ENCODE results near the gene ZIC2.

The ZIC2 gene

GRCh38 chr13:99962242-99962641 lies 19.3 kb upstream of the ZIC2 start:
- DNase-seq (ENCODE audit: low read depth) = no peak
- H3K4me3 ChIP-seq (ENCODE audit: low read depth, low read length) = no peak overlapping the region
- TF ChIP-seq POLR2A (IDR thresholded peaks at IDR 0.05; ENCODE audit: extremely low read depth, insufficient read length) (no peak), CTCF (IDR thresholded peaks at IDR 0.05; ENCODE audit: low read depth, low read length) (no peak), MYC (IDR thresholded peaks at IDR 0.05; ENCODE audit: low read depth, low read length) (no peak)
- TF ChIP-seq, protein P1, sequence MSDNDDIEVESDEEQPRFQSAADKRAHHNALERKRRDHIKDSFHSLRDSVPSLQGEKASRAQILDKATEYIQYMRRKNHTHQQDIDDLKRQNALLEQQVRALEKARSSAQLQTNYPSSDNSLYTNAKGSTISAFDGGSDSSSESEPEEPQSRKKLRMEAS (IDR thresholded peaks at IDR 0.05; ENCODE audit: low read depth, low read length) = no peak

DNA sequence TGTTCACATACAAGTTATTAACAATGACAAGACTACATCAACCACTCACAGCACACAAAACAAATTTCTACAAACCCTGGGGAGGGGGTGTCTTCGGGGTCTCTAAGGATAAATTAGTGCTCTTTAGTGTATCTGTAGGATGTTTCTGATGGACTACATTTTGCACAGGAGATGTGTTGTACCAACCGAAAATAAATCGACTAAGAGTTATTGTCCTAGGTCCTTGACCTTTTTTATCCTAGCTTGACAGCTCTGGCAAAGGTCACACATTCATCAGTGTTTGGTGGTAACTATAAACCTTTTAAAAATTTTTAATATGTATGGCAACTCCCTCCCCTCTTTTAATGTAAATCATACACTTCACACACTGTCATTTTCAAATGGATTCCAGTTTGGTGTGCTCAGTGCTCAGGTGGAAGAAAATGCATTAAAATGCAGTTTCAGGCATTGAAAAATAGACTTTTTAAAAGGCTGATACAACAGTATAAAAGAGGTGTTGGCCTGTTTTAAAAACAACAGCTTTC lies 17.7 kb upstream of the ZIC2 start:
- no peak for TF ChIP-seq POLR2A (IDR thresholded peaks at IDR 0.05; ENCODE audit: extremely low read depth, insufficient read length)
- TF ChIP-seq MYC (IDR thresholded peaks at IDR 0.05; ENCODE audit: low read depth, low read length) = no peak
- no peak for TF ChIP-seq CTCF (IDR thresholded peaks at IDR 0.05; ENCODE audit: low read depth, low read length)
- TF ChIP-seq, protein P1 (IDR thresholded peaks at IDR 0.05; ENCODE audit: low read depth, low read length) = no peak

DNA sequence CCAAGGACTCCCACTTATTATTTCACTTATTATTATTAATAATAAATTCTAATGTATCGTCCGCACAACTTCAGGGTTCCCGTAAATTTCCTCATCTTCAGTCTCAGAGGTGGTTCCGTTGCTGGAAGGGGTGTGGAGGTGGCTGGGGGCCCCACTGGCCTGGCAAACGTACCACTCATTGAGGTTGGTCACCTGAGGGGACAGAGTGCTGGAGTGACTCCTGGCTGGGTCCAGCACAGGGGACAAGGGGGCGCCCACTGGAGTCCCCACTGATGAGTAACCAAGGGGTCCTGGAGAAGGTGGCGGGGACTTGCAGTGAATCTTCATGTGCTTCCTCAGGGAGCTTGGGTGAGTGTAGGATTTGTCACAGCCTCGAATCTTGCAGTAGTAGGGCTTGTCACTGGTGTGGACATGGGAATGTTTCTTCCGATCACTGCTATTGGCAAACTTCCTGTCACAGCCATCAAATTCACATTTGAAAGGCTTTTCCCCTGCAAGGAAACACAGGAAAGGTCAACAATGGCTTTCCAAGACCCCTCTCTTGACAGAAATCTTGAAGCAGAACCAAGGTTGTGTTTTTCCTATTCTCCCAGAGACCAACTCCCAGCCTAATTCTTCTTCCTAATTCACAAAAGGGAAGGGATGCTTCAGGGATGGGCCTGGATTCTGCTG lies 16.1 kb upstream of the ZIC2 start:
- no peak overlapping the region for H3K4me3 ChIP-seq (ENCODE audit: low read depth, low read length)
- DNase-seq (ENCODE audit: low read depth) = no peak
- TF ChIP-seq CTCF (IDR thresholded peaks at IDR 0.05; ENCODE audit: low read depth, low read length) (no peak), MYC (IDR thresholded peaks at IDR 0.05; ENCODE audit: low read depth, low read length) (no peak), POLR2A (IDR thresholded peaks at IDR 0.05; ENCODE audit: extremely low read depth, insufficient read length) (no peak)
- TF ChIP-seq, protein P1 (IDR thresholded peaks at IDR 0.05; ENCODE audit: low read depth, low read length) = no peak

More for the DNA sequence above, 17.7 kb upstream of the ZIC2 start:
- H3K4me3 ChIP-seq (ENCODE audit: low read depth, low read length) = no peak overlapping the region
- DNase-seq (ENCODE audit: low read depth) = no peak

- H3K4me3 ChIP-seq (ENCODE audit: low read depth, low read length) = no peak overlapping the region
- TF ChIP-seq MYC (IDR thresholded peaks at IDR 0.05; ENCODE audit: low read depth, low read length) (no peak), POLR2A (IDR thresholded peaks at IDR 0.05; ENCODE audit: extremely low read depth, insufficient read length) (no peak), CTCF (IDR thresholded peaks at IDR 0.05; ENCODE audit: low read depth, low read length) (no peak)
- TF ChIP-seq, protein P1 (IDR thresholded peaks at IDR 0.05; ENCODE audit: low read depth, low read length) = no peak
- DNase-seq (ENCODE audit: low read depth) = no peak
These were observed 15.3 kb upstream of the ZIC2 start for GRCh38 chr13:99966064-99966805.

DNA sequence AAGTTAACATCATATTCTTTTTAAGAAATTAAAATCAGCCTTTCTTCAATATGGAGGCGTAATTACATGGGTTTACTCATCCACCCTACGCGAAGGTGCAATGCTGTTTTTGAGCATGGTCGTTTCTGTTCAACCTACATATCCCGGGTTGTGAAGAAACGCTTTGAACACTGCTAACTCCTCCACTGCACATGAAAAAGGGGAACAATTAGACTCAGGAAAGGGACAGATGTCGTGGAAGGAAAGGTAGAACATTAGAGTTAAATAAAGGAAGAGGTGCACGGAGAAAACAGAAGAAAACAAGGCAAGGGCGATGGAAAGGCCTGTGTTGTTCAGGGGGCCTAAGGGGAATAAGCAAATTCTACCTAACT lies 14.1 kb upstream of the ZIC2 start:
- DNase-seq (ENCODE audit: low read depth) = no peak
- no peak overlapping the region for H3K4me3 ChIP-seq (ENCODE audit: low read depth, low read length)
- no peak for TF ChIP-seq CTCF (IDR thresholded peaks at IDR 0.05; ENCODE audit: low read depth, low read length)
- TF ChIP-seq MYC (IDR thresholded peaks at IDR 0.05; ENCODE audit: low read depth, low read length) = no peak
- TF ChIP-seq, protein P1 (IDR thresholded peaks at IDR 0.05; ENCODE audit: low read depth, low read length) = no peak
- TF ChIP-seq POLR2A (IDR thresholded peaks at IDR 0.05; ENCODE audit: extremely low read depth, insufficient read length) = no peak

Measured in NB4 (cell line).